Measurements from ENCODE around the gene SH3BP1.

Gene SH3BP1

GRCh38 chr22:37627121-37627520 is 12.3 kb upstream of the SH3BP1 start:
- Histone ChIP-seq H3K4me2 (ENCODE audit: low read depth, low read length, poor library complexity, severe bottlenecking) (peak overlapping the region; percentile 38), H3K27ac (ENCODE audit: low read depth, low read length) (peak overlapping the region; percentile 85), H3F3A (ENCODE audit: insufficient read depth) (peaks cover 16% of the 10 kb centered on the region), H3K9ac (ENCODE audit: low read length) (peak overlapping the region; percentile 46), H3K9me2 (replicated peaks; ENCODE audit: insufficient read depth, low read length) (no peaks in the 10 kb centered on the region), H2AFZ (ENCODE audit: low read depth, low read length, severe bottlenecking) (no peak overlapping the region), H3K9me3 (ENCODE audit: insufficient read depth, low read length) (no peaks in the 10 kb centered on the region), H3K27me3 (ENCODE audit: low read length) (no peaks in the 10 kb centered on the region), H4K20me1 (ENCODE audit: low read depth, low read length) (no peaks in the 10 kb centered on the region), H3K36me3 (ENCODE audit: low read length) (no peaks in the 10 kb centered on the region), H3K4me3 (ENCODE audit: insufficient read depth, low read length, poor library complexity, severe bottlenecking) (no peak overlapping the region), H3K79me2 (ENCODE audit: insufficient read depth, low read length) (no peaks in the 10 kb centered on the region)
- no peak for TF ChIP-seq EZH2phosphoT487 (conservative IDR thresholded peaks at IDR 0.05; ENCODE audit: low read length)
- TF ChIP-seq CTCF (IDR thresholded peaks at IDR 0.05; ENCODE audit: insufficient read depth, low read length, poor library complexity, severe bottlenecking) = no peak

GRCh38 chr22:37627545-37627944 is 11.9 kb upstream of the SH3BP1 start:
- no peak overlapping the region for H3K4me3 ChIP-seq (ENCODE audit: insufficient read depth, low read length, poor library complexity, severe bottlenecking)
- H3K9me3 ChIP-seq (ENCODE audit: insufficient read depth, low read length) = no peaks in the 10 kb centered on the region
- no peaks in the 10 kb centered on the region for H4K20me1 ChIP-seq (ENCODE audit: low read depth, low read length)
- H3F3A ChIP-seq (ENCODE audit: insufficient read depth) = peaks cover 16% of the 10 kb centered on the region
- peak overlapping the region; percentile 38 for H3K4me2 ChIP-seq (ENCODE audit: low read depth, low read length, poor library complexity, severe bottlenecking)
- no peaks in the 10 kb centered on the region for H3K9me2 ChIP-seq (replicated peaks; ENCODE audit: insufficient read depth, low read length)
- peak overlapping the region; percentile 46 for H3K9ac ChIP-seq (ENCODE audit: low read length)
- H2AFZ ChIP-seq (ENCODE audit: low read depth, low read length, severe bottlenecking) = no peak overlapping the region
- no peaks in the 10 kb centered on the region for H3K36me3 ChIP-seq (ENCODE audit: low read length)
- H3K79me2 ChIP-seq (ENCODE audit: insufficient read depth, low read length) = no peaks in the 10 kb centered on the region
- no peak for TF ChIP-seq EZH2phosphoT487 (conservative IDR thresholded peaks at IDR 0.05; ENCODE audit: low read length)
- TF ChIP-seq CTCF (IDR thresholded peaks at IDR 0.05; ENCODE audit: insufficient read depth, low read length, poor library complexity, severe bottlenecking) = no peak
- no peaks in the 10 kb centered on the region for H3K27me3 ChIP-seq (ENCODE audit: low read length)
- H3K27ac ChIP-seq (ENCODE audit: low read depth, low read length) = peak overlapping the region; percentile 85

GRCh38 chr22:37628830-37629229 is 10.6 kb upstream of the SH3BP1 start:
- Histone ChIP-seq H3K36me3 (ENCODE audit: low read length) (no peaks in the 10 kb centered on the region), H3K9me2 (replicated peaks; ENCODE audit: insufficient read depth, low read length) (no peaks in the 10 kb centered on the region), H3K9ac (ENCODE audit: low read length) (no peak overlapping the region)

More at GRCh38 chr22:37628830-37629229, 10.6 kb upstream of the SH3BP1 start:
- Histone ChIP-seq H3K9me3 (ENCODE audit: insufficient read depth, low read length) (no peaks in the 10 kb centered on the region), H3K27me3 (ENCODE audit: low read length) (no peaks in the 10 kb centered on the region), H3F3A (ENCODE audit: insufficient read depth) (peaks cover 19% of the 10 kb centered on the region), H3K27ac (ENCODE audit: low read depth, low read length) (peak overlapping the region; percentile 85), H4K20me1 (ENCODE audit: low read depth, low read length) (no peaks in the 10 kb centered on the region), H3K79me2 (ENCODE audit: insufficient read depth, low read length) (no peaks in the 10 kb centered on the region), H3K4me2 (ENCODE audit: low read depth, low read length, poor library complexity, severe bottlenecking) (no peak overlapping the region), H3K4me3 (ENCODE audit: insufficient read depth, low read length, poor library complexity, severe bottlenecking) (no peak overlapping the region), H2AFZ (ENCODE audit: low read depth, low read length, severe bottlenecking) (no peak overlapping the region)
- no peak for TF ChIP-seq EZH2phosphoT487 (conservative IDR thresholded peaks at IDR 0.05; ENCODE audit: low read length)
- TF ChIP-seq CTCF (IDR thresholded peaks at IDR 0.05; ENCODE audit: insufficient read depth, low read length, poor library complexity, severe bottlenecking) = no peak
